GM23338 (cell line): Measurements from ENCODE around the gene SMIM43.
A peak's percentile ranks its signal among the peaks of the same experiment; 100 is the strongest.

Experiments
- CREB1 ChIP-seq: fragments of 250-450 bp; sonication (Bioruptor Pico); IDR thresholded peaks from 2 replicates; pipeline ENCODE4 v1.5.0; 2020; ENCODE audit warnings: low read depth, mild to moderate bottlenecking, moderate library complexity
- CTCF ChIP-seq, 2 experiments: fragments of 200-600 bp in 1 of 2; sonication (generic) in 1 of 2; conservative IDR thresholded peaks; 2 replicates each; pipeline versions ENCODE4 v1.5.1 to v1.6.1; 2016 to 2017; ENCODE audit warnings: antibody characterized with exemption in 2 of 2, low read depth in 2 of 2, mild to moderate bottlenecking in 2 of 2, moderate library complexity in 1 of 2
- ETS1 ChIP-seq: IDR thresholded peaks from 2 replicates; pipeline ENCODE4 v1.6.1; 2016; ENCODE audit warnings: antibody characterized with exemption
- EZH2 ChIP-seq: fragments of 200-600 bp; sonication (generic); IDR thresholded peaks from one replicate; pipeline ENCODE4 v1.8.0; 2017; ENCODE audit warnings: antibody characterized with exemption, mild to moderate bottlenecking, low read depth; ENCODE audit not compliant: unreplicated experiment
- JUNB ChIP-seq: IDR thresholded peaks from one replicate; pipeline ENCODE4 v1.6.1; 2016; ENCODE audit warnings: antibody characterized with exemption; ENCODE audit not compliant: unreplicated experiment
- POLR2AphosphoS5 ChIP-seq: IDR thresholded peaks from 2 replicates; pipeline ENCODE4 v1.6.1; 2016; ENCODE audit warnings: antibody characterized with exemption, low read depth
- REST ChIP-seq: IDR thresholded peaks from one replicate; pipeline ENCODE4 v1.6.1; 2018; ENCODE audit warnings: antibody characterized with exemption; ENCODE audit not compliant: unreplicated experiment
- STAT1 ChIP-seq: IDR thresholded peaks from one replicate; pipeline ENCODE4 v1.6.1; 2016; ENCODE audit warnings: antibody characterized with exemption; ENCODE audit not compliant: unreplicated experiment
- ZNF114 ChIP-seq: fragments of 250-450 bp; sonication (Bioruptor Pico); IDR thresholded peaks from 2 replicates; pipeline ENCODE4 v1.5.0; 2020; ENCODE audit warnings: mild to moderate bottlenecking, moderate library complexity

- TF ChIP-seq CTCF (conservative IDR thresholded peaks at IDR 0.05; ENCODE audit: low read depth in 2 of 2), result no peak
- peak; percentile 92 for TF ChIP-seq POLR2AphosphoS5
- no peak for TF ChIP-seq EZH2
- no peak for TF ChIP-seq JUNB
- peak; percentile 98 for TF ChIP-seq CREB1 (CRISPR knock-in tag)
- no peak for TF ChIP-seq ZNF114 (CRISPR knock-in tag)
- no peak for TF ChIP-seq REST
- peak; percentile 83 for TF ChIP-seq ETS1
- TF ChIP-seq STAT1, result no peak
Measured at GRCh38 chr4:121800961-121801714, 36.2 kb upstream of the SMIM43 start, which contains the start of gene EXOSC9.
